ENCODE data around the gene OSBPL10. TPM values are rescaled to one million over a fixed set of nuclear protein-coding genes. Genes with fewer than 3 reads are reported as not detected.

OSBPL10 gene
- total and polyA plus RNA-seq, 2 of the 8 experiments (the other 6 are each of a cell fraction or from before 2014, with no cell fraction given) = 26.2 to 86.7 TPM

DNA sequence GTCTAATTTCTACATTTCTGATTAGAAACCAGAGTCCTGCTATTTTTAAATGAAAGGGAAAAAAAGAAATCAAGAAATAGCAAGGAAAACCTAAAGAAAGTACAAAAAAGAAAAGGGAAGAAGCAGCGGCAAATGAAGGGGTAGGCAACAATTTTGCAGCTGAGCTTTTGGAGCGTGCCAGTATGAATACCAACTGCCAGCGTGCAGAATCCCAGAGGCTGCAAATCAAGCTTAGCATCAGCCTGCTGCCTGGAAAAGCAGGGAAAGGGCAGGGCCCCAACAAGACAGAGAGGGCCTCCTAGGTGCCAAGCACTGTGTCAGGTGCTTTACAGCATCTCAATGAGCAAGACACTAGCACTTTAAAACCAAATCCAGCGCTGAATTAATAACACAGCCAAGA lies 271.5 kb downstream of the OSBPL10 start (continued):
- TF ChIP-seq, protein P1, sequence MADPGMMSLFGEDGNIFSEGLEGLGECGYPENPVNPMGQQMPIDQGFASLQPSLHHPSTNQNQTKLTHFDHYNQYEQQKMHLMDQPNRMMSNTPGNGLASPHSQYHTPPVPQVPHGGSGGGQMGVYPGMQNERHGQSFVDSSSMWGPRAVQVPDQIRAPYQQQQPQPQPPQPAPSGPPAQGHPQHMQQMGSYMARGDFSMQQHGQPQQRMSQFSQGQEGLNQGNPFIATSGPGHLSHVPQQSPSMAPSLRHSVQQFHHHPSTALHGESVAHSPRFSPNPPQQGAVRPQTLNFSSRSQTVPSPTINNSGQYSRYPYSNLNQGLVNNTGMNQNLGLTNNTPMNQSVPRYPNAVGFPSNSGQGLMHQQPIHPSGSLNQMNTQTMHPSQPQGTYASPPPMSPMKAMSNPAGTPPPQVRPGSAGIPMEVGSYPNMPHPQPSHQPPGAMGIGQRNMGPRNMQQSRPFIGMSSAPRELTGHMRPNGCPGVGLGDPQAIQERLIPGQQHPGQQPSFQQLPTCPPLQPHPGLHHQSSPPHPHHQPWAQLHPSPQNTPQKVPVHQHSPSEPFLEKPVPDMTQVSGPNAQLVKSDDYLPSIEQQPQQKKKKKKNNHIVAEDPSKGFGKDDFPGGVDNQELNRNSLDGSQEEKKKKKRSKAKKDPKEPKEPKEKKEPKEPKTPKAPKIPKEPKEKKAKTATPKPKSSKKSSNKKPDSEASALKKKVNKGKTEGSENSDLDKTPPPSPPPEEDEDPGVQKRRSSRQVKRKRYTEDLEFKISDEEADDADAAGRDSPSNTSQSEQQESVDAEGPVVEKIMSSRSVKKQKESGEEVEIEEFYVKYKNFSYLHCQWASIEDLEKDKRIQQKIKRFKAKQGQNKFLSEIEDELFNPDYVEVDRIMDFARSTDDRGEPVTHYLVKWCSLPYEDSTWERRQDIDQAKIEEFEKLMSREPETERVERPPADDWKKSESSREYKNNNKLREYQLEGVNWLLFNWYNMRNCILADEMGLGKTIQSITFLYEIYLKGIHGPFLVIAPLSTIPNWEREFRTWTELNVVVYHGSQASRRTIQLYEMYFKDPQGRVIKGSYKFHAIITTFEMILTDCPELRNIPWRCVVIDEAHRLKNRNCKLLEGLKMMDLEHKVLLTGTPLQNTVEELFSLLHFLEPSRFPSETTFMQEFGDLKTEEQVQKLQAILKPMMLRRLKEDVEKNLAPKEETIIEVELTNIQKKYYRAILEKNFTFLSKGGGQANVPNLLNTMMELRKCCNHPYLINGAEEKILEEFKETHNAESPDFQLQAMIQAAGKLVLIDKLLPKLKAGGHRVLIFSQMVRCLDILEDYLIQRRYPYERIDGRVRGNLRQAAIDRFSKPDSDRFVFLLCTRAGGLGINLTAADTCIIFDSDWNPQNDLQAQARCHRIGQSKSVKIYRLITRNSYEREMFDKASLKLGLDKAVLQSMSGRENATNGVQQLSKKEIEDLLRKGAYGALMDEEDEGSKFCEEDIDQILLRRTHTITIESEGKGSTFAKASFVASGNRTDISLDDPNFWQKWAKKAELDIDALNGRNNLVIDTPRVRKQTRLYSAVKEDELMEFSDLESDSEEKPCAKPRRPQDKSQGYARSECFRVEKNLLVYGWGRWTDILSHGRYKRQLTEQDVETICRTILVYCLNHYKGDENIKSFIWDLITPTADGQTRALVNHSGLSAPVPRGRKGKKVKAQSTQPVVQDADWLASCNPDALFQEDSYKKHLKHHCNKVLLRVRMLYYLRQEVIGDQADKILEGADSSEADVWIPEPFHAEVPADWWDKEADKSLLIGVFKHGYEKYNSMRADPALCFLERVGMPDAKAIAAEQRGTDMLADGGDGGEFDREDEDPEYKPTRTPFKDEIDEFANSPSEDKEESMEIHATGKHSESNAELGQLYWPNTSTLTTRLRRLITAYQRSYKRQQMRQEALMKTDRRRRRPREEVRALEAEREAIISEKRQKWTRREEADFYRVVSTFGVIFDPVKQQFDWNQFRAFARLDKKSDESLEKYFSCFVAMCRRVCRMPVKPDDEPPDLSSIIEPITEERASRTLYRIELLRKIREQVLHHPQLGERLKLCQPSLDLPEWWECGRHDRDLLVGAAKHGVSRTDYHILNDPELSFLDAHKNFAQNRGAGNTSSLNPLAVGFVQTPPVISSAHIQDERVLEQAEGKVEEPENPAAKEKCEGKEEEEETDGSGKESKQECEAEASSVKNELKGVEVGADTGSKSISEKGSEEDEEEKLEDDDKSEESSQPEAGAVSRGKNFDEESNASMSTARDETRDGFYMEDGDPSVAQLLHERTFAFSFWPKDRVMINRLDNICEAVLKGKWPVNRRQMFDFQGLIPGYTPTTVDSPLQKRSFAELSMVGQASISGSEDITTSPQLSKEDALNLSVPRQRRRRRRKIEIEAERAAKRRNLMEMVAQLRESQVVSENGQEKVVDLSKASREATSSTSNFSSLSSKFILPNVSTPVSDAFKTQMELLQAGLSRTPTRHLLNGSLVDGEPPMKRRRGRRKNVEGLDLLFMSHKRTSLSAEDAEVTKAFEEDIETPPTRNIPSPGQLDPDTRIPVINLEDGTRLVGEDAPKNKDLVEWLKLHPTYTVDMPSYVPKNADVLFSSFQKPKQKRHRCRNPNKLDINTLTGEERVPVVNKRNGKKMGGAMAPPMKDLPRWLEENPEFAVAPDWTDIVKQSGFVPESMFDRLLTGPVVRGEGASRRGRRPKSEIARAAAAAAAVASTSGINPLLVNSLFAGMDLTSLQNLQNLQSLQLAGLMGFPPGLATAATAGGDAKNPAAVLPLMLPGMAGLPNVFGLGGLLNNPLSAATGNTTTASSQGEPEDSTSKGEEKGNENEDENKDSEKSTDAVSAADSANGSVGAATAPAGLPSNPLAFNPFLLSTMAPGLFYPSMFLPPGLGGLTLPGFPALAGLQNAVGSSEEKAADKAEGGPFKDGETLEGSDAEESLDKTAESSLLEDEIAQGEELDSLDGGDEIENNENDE (IDR thresholded peaks at IDR 0.05; ENCODE audit: insufficient replicate concordance, low read length) = no peak
- TF ChIP-seq BCL11A (IDR thresholded peaks at IDR 0.05; ENCODE audit: low read depth in 2 of 2, low read length in 2 of 2) = no peak
